Hematopoietic multipotent progenitor cell treated with erythropoietin and hydrocortisone succinate and interleukin-3 and kit ligand, for 17 days (in vitro differentiated cells): Measurements from ENCODE around the gene WNK4.

Experiments used
- DNase-seq: peaks from one replicate; pipeline ENCODE4 v3.0.0-alpha.2; 2015; ENCODE audit warnings: low spot score

Gene WNK4

DNA sequence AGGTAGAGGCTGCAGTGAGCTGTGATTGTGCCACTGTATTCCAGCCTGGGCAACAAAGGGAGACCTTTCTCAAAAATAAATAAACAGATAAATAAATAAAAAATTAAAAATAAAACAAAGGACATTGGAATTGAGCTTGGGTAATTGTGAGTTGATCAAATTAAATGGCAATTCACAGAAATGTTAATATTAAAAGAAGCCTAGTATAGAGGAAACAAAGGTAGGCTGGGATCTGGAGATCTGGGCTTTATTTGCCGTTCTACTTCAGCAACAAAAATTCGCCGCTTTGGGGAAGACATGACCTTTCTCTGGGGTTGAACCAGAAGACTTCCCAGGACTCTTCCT is 7.5 kb upstream of the WNK4 start:
- DNase-seq: no peak

DNA sequence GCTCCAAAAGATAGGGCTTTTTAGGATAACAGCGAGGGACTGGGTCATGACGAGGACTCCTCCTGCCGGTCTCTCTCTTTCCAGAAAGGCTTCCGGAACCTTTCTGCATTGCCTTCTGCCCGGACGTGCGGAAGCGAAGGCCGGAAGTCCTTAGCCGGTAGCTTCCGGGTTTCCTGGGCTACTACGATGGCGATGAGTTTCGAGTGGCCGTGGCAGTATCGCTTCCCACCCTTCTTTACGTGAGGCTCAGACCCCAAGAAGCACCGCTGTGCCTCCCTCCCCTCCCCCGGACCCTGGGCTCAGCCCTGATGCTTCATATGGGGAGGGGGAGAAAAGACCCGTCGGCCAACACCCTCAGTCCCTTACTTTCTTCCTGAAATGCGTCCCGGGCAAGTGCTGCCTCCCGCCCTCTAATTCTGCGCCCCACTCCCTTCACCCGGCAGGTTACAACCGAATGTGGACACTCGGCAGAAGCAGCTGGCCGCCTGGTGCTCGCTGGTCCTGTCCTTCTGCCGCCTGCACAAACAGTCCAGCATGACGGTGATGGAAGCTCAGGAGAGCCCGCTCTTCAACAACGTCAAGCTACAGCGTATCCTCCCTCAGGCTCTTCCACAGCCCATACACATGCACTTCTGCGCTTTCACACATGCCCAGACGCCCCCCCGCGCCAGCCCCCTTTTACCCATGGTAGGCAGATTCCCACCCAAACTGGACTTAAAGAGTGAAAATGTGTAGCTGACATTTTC is 6.9 kb upstream of the WNK4 start, which contains the start of gene VPS25:
Gene VPS25 (plus strand): TSS at position 160 of the 746 bp plus-strand sequence. CDS start 27 bp downstream, at position 187.
- DNase-seq: peak; percentile 88

DNA sequence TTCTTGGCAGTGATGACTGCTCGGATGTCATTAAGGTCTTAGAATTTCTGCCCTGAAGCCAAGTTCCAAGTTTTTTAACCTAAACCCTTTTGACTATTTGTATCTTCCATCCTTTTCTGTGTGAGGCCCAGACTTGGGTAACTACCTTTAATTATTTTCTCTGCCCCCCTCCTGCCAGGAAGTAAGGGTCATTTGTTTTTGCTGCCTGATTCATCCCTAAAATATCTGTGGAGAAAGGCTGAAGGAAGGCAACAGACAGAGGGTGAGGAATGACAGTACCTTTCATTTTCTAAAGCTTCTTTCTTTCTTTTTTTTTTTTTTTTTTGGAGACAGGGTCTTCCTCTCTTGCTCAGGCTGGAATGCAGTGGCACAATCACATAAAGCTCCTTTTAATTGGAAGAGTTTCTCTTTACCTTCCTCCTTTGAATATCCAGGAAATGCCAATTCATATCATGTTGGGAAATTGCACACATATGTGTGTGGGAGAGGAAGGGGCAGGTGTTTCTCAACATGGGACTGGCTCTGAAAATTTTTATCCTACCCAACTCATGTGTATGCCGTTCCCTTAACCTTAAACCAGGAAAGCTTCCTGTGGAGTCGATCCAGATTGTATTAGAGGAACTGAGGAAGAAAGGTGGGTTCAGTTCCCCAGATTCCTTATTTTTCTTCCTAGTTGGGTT is 6.2 kb upstream of the WNK4 start:
- DNase-seq: no peak

DNA sequence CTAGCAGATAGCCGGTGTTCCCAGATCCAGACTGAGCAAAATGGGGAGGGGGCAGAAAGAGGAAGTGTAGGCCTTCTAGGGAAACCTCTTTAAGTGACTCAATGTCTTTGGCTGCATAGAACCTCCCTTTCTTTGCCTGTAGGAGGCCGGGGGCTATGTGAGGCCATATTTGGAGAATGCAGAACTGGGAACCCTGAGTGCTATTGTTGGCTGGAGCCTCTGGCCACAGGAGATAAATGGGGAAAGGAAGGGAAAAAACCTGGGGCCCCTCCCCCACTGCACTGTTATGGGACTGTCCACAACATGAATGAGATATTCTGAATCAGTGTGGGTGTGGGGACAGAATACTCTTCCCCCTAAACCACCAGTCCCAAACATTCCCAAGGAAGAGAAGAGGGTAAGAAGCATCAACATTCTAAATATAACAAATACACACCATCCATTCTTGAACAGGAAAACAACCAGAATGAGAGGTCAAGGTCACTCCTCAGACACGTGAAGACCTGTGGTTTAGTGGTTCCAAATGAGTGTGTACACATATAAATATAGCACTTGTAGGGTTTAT is 4.8 kb upstream of the WNK4 start:
- no peak for DNase-seq

DNA sequence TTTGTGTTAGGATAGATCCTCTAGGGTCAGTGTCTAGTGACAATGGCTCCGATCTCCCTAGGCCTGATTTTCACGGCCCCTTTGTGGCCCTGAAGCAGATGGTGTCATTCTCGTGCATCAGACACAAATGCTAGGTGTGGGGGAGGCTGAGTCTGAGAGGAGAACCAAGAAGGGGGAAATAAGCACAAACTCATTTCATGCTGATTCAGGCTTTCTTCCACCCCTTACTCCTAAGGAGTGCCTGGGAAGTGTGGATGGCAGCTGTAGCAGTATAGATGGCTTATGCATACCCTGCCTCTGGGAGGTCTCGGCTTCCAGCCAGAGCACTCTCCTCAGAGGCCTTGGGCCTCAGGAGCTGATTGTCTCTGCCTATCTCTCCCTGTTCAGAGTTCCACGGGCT is 1.8 kb upstream of the WNK4 start:
- DNase-seq: no peak

DNA sequence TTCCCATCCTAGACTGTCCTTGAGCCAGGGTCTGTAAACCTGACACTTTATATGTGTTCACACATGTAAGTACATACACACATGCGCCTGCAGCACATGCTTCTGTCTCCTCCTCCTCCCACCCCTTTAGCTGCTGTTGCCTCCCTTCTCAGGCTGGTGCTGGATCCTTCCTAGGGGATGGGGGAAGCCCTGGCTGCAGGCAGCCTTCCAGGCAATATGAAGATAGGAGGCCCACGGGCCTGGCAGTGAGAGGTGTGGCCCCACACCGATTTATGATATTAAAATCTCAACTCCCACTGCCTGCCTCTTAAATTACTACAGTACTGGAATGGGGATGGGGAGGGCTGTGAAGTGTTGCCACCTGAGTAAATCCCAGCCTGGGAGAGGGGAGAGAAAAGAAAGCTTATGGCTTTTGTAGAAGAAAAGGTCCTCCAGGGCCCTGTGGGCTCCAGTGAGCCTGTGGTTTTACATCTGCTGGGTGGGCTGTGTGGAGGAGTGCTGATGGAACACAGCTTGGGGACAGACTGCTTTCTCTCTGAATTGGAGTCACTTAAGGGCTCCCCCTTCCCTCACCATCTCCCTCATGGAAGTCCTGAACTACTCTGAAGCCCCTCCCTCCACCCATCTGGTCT is 990 bp upstream of the WNK4 start:
- no peak for DNase-seq

DNA sequence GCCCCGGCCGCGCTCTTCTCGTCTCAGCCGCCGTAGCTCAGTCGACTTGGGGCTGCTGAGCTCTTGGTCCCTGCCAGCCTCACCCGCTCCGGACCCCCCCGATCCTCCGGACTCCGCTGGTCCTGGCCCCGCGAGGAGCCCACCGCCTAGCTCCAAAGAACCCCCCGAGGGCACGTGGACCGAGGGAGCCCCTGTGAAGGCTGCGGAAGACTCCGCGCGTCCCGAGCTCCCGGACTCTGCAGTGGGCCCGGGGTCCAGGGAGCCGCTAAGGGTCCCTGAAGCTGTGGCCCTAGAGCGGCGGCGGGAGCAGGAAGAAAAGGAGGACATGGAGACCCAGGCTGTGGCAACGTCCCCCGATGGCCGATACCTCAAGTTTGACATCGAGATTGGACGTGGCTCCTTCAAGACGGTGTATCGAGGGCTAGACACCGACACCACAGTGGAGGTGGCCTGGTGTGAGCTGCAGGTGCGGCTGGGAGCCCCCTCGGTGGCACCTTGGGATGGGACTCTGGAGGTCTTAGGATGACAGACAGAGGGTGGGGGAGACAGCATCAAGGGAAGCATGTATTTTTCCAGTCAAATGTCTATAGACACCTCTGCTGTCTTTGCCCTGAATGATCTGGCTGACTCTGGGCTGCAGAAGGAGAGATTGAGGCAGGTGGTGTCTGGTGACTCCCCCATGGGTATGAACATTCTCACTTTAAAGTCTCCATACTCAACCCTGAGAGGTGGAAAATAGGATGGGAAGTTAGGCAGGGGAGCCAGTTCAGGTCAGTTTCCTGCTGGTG is 635 bp downstream of the WNK4 start:
- no peak for DNase-seq

DNA sequence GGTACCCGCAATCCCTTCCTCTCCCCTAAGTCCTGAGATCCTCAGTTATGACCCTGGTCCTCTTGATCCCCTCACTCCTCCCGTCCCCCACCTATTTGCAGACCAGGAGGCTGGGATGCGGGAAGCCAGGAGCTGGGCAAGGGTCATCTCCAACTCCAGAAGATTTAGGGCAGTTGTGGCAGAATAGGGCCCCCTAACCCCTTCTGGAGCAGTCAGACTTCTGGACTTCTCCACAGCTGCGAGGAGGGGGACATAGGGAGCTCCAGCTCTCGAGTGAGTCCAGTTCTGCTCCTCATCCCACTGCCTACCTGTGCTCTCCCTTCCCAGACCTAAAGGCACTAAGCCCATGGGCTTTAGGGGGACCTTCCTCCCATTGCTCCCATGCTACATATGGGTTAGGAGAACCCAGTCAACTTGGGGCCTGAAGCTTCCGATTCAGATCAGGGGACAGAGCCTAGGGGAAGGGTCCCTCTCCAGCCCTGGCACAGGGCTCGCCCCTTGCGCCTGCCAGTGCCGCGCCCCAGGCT is 1.3 kb downstream of the WNK4 start:
- no peak for DNase-seq

DNA sequence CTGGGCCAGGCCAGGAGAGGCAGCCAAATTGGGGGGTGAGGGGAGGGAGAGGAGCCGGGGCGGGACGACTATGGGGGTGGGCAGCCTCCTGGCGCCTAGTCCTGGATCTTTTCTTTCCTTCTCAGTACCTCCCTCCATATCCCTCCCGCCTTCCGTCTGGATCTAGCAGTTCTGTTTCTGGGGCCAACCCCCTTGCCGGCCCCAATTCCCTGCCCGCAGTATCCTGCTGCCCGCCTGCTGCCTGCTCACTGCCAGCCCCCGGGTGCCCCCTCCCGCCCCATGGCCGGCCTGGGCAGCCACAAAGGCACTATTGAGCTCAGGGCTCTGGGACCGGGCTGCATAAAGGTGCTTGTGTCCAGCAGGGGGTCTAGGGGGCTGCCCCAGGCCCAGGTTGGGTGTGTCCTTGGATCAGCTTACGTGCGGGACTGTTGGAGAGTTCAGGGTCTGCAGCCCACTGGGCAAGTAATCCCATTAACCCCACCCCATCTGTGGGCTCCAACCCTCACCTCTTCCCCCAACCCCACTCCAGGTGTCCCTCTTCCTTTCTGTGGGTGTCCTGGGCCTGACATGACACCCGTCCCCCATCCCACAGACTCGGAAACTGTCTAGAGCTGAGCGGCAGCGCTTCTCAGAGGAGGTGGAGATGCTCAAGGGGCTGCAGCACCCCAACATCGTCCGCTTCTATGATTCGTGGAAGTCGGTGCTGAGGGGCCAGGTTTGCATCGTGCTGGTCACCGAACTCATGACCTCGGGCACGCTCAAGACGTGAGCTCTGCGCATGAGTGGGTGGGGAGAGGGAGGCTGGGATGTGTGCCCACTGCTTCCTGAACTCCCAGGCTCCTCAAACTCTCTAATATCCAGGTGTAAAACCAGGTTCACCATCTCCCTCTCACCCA is 2.0 kb downstream of the WNK4 start:
- DNase-seq: no peak

DNA sequence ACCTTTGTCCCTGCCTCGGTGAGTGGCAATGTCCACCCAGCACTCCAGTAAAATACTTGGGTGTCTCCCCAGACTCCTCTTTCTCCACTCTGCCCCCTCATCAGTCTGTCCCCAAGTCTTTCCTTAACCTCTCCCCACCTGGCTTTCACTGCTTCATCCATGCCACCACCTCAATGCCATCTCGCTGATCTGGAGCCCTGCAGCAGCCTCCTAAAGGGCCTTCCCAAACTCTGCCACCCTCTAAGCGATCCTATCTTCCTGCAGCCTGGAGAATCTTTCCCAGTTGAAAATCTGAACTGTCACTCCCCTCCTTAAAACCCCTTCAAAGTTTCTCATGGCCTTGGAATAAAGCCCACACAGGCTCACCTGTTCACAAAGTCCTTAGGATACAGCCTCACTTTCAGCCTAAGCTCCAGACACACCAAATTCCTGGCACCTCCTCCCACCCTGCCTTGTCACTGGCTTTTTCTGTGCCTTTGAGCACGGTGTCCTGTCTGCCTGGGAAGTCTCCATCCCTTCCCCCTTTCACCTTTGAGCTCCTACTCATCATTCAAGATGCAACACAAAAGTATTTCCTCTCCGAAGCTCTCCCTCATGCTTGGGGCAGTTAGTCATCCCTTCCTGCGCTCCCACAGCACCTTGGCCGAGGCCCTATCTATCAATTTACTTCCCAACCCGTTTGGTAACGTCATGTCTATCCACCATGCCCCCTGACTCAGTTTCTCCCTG is 2.8 kb downstream of the WNK4 start:
- DNase-seq: no peak

DNA sequence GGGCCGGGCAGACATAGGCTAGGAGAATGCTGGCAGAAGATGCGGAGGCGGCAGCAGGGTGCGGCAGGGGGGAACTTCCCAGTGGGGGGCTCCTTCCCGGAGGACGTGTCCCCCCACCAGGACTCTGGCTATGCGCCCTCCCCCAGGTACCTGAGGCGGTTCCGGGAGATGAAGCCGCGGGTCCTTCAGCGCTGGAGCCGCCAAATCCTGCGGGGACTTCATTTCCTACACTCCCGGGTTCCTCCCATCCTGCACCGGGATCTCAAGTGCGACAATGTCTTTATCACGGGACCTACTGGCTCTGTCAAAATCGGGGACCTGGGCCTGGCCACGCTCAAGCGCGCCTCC is 3.4 kb downstream of the WNK4 start:
- no peak for DNase-seq

DNA sequence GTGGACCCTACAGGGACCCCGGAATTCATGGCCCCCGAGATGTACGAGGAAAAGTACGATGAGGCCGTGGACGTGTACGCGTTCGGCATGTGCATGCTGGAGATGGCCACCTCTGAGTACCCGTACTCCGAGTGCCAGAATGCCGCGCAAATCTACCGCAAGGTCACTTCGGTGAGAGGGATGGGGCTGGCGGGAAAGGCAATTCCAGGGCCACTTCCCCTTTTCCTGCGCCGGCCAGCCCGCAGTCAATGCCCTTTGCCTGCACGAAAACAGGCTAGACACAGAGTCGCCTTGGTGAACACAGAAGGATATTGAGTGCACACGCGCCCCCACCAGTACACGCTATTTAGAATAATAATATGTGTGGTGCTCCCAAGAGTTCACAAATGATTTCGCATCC is 4.0 kb downstream of the WNK4 start:
- no peak for DNase-seq

DNA sequence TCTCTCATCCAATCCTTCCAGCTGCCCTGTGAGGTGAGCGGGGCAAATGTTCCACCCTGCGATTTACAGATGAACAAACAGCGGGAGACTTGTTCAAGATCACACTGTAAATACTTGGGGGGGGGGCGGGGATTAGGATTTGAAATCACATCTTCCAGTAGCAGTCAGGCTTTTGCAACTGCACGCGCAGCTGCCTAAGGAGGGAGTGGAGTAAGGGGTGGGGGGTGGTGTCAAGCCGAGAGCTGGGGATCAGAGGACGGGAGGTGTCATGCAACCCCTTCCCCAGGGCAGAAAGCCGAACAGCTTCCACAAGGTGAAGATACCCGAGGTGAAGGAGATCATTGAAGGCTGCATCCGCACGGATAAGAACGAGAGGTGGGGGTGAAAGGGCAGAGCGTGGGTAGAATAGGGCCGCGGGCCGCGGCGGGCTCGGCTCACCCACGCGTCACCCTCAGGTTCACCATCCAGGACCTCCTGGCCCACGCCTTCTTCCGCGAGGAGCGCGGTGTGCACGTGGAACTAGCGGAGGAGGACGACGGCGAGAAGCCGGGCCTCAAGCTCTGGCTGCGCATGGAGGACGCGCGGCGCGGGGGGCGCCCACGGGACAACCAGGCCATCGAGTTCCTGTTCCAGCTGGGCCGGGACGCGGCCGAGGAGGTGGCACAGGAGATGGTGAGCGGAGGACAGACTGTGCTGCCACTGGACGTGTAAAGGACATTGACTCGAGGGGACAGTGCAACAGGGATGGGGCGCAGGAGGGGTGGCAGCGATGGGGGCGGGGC is 4.6 kb downstream of the WNK4 start:
- no peak for DNase-seq

DNA sequence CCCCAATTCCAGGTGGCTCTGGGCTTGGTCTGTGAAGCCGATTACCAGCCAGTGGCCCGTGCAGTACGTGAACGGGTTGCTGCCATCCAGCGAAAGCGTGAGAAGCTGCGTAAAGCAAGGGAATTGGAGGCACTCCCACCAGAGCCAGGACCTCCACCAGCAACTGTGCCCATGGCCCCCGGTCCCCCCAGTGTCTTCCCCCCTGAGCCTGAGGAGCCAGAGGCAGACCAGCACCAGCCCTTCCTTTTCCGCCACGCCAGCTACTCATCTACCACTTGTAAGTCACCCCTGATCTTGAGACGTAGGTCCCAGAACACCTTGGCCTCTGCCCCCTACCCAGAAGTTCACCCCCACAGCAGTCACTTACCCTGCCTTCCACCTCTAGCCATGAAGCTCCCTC is 6.9 kb downstream of the WNK4 start:
- DNase-seq: no peak

DNA sequence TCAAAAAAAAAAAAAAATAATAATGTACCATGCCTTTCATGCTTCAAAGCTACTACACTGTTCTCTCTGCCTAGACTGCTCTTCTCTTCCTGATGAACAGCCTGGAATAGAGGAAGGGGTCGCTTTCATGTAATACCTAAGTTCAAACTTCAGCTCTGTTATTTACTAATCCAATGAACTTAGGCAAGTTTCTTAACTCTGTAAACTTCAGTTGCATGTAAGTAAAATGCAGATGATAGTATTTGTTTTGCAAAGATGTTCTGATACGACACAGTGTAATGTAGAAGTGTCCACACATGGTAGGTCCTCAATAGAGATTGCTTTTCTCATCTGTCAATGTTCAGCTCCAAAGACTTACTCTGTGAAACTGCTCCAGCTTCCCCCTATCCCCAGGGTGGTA is 11.5 kb downstream of the WNK4 start:
- no peak for DNase-seq

DNA sequence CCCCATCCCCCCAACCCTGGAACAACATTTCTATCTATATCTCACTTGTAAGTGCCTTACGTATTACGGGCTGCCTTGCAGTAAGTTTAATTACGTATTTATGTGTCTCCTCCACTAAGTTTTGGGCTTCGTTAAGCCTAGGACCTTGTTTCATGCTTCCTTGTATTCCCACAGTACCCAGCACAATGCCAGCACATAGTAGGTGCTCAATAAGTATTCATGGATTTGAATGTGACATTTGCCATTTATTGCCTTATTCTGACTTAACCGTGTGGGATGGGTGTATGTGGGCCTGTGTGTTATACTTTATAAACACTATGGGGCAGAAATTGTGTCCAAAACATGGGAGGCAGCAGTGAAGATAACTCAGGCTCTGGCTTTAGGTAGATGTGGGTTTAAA is 12.1 kb downstream of the WNK4 start:
- no peak for DNase-seq

DNA sequence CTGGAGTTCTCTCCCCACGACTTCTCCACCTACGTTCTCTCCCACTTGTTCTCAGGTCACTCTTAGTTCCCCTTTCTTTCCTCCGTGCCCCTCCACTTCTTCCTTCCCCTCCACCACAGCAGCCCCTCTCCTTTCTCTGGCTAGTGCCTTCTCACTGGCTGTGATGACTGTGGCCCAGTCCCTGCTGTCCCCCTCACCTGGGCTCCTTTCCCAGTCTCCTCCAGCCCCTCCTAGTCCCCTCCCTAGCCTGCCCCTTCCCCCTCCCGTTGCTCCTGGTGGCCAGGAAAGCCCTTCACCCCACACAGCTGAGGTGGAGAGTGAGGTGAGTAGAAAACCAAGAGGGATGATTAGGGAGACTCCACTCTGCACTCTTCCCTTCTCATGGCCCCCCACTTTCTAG is 14.7 kb downstream of the WNK4 start:
- no peak for DNase-seq

DNA sequence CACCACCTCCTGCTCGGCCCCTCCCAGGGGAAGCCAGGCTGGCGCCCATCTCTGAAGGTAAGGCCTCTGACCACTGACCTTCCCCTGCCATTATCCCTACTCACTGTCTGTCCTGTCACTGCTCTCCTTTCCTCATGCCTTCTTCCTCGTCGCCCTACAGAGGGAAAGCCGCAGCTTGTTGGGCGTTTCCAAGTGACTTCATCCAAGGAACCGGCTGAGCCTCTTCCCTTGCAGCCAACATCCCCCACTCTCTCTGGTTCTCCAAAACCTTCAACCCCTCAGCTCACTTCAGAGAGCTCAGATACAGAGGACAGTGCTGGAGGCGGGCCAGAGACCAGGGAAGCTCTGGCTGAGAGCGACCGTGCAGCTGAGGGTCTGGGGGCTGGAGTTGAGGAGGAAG is 15.1 kb downstream of the WNK4 start:
- no peak for DNase-seq

DNA sequence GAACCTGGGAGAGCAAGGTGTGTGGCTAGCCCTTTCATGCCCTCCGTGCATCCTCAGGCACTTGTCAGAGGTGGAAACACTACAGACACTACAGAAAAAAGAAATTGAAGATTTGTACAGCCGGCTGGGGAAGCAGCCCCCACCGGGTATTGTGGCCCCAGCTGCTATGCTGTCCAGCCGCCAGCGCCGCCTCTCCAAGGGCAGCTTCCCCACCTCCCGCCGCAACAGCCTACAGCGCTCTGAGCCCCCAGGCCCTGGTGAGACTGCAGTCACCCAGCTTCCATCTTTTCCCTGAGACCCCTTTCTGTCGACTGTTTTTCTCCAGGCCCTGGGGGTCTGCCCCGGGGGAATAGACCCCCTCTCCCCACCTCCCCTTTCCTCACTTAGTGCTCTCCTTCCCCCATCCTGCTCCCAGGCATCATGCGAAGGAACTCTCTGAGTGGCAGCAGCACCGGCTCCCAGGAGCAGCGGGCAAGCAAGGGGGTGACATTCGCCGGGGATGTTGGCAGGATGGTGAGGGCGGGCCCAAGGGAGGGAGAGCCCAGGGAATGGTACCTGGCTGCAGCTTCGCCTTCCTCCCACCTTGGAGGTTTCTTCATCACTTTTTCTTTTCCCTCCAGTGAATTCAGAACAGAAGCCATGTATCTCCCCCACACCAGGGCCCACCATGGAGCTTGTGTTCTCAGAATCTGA is 15.8 kb downstream of the WNK4 start:
- no peak for DNase-seq
